Measurements from ENCODE around the gene WDSUB1. TPM values are rescaled to one million over a fixed set of nuclear protein-coding genes. Genes with fewer than 3 reads are reported as not detected.

The WDSUB1 gene
- polyA plus RNA-seq, 1 of the 3 experiments (the other 2 are of a cell fraction): 5.3 TPM

GRCh38 chr2:159226608-159227385, 59.7 kb downstream of the WDSUB1 start (continued):
- TF ChIP-seq CHD2 (IDR thresholded peaks at IDR 0.05; ENCODE audit: low read length, partially characterized antibody) (no peak), EP300 (IDR thresholded peaks at IDR 0.05; ENCODE audit: borderline replicate concordance in 1 of 2, low read depth in 1 of 2, low read length in 1 of 2) (no peak), MXI1 (IDR thresholded peaks at IDR 0.05; ENCODE audit: low read depth, low read length) (no peak), JUND (IDR thresholded peaks at IDR 0.05) (no peak)

GRCh38 chr2:159226059-159226461, 60.4 kb downstream of the WDSUB1 start:
- H3K79me2 ChIP-seq (ENCODE audit: insufficient read depth): no peaks in the 10 kb centered on the region
- H4K20me1 ChIP-seq (ENCODE audit: insufficient read depth): no peaks in the 10 kb centered on the region
- H3K36me3 ChIP-seq (replicated peaks in 1 of 2; ENCODE audit: control insufficient read depth in 1 of 2, insufficient read depth in 2 of 2, low read length in 1 of 2): peaks cover 14 to 81% of the 10 kb centered on the region in 2 experiments
- H2AFZ ChIP-seq (ENCODE audit: low read depth): no peak overlapping the region
- no peak overlapping the region for H3K9ac ChIP-seq
- no peaks in the 10 kb centered on the region for H3K9me2 ChIP-seq
- POLR2A ChIA-PET: no interaction called here
- H3K4me1 ChIP-seq (ENCODE audit: control insufficient read depth in 1 of 2, insufficient read depth in 2 of 2, low read depth in 1 of 2, low read length in 1 of 2): no peaks in the 10 kb centered on the region; a peak in 1 of 4 replicates
- no peak overlapping the region for H3K27ac ChIP-seq (ENCODE audit: low read depth in 2 of 2, low read length in 1 of 2)
- no peak for TF ChIP-seq USF1 (IDR thresholded peaks at IDR 0.05; ENCODE audit: borderline replicate concordance, low read depth)
- TF ChIP-seq RXRA (IDR thresholded peaks at IDR 0.05; ENCODE audit: borderline replicate concordance, low read depth): no peak
- no peak for TF ChIP-seq MEF2A (IDR thresholded peaks at IDR 0.05; ENCODE audit: borderline replicate concordance, low read depth)
- no peak for TF ChIP-seq TAF1 (IDR thresholded peaks at IDR 0.05; ENCODE audit: borderline replicate concordance, low read depth, low read length)
- TF ChIP-seq SIN3A (IDR thresholded peaks at IDR 0.05; ENCODE audit: borderline replicate concordance, low read depth, low read length): no peak
- no peak for TF ChIP-seq CTCF (IDR thresholded peaks at IDR 0.05)
- no peak for TF ChIP-seq MXI1 (IDR thresholded peaks at IDR 0.05; ENCODE audit: low read depth, low read length)
- no peak for TF ChIP-seq TCF12 (IDR thresholded peaks at IDR 0.05)
- no peak for TF ChIP-seq FOXM1 (IDR thresholded peaks at IDR 0.05; ENCODE audit: low read depth)
- TF ChIP-seq RAD21 (IDR thresholded peaks at IDR 0.05; ENCODE audit: low read length): no peak
- no peak for TF ChIP-seq TEAD4 (IDR thresholded peaks at IDR 0.05; ENCODE audit: borderline replicate concordance, insufficient read depth)
- TF ChIP-seq EZH2phosphoT487 (IDR thresholded peaks at IDR 0.05; ENCODE audit: borderline replicate concordance, low read depth): no peak
- TF ChIP-seq USF2 (IDR thresholded peaks at IDR 0.05; ENCODE audit: borderline replicate concordance, low read depth, low read length): no peak
- no peak for TF ChIP-seq ZBTB33 (IDR thresholded peaks at IDR 0.05; ENCODE audit: borderline replicate concordance, low read depth)
- H3K4me3 ChIP-seq (ENCODE audit: low read depth in 2 of 2, low read length in 1 of 2): no peak overlapping the region
- no peaks in the 10 kb centered on the region for H3K27me3 ChIP-seq (ENCODE audit: insufficient read depth)
- H3K9me3 ChIP-seq: no peaks in the 10 kb centered on the region
- no peak for DNase-seq
- H3K4me2 ChIP-seq: no peak overlapping the region
- 78% methylated on average over 5 of the region's 5 CpGs for WGBS (ENCODE audit: low lambda C conversion rate)
- H3F3A ChIP-seq (replicated peaks; ENCODE audit: insufficient read depth): peaks cover 4% of the 10 kb centered on the region
- CTCF ChIA-PET: interaction anchor here (1.7 kb wide), 1 partner anchor 29 kb away, joined by 4 read pairs; no protein-coding TSS in a partner anchor
